ENCODE data around the gene TAAR1.
"Not testable (repeated sequence)": the region's sequence is repeated elsewhere in the genome, so short reads cannot be mapped to it uniquely, and the experiment has no call there.

The TAAR1 gene

GRCh38 chr6:132616677-132617076 lies 42.3 kb downstream of the TAAR1 start:
- no peak for TF ChIP-seq CTCF (IDR thresholded peaks at IDR 0.05; ENCODE audit: low read depth, low read length, missing control alignments)
- DNase-seq (ENCODE audit: extremely low read depth, low read depth) = no peak

GRCh38 chr6:132614554-132614953 lies 44.4 kb downstream of the TAAR1 start:
- no peak for DNase-seq (ENCODE audit: extremely low read depth, low read depth)
- no peak overlapping the region for H3K4me3 ChIP-seq (replicated peaks; ENCODE audit: low read depth, low read length)

More at GRCh38 chr6:132616677-132617076, 42.3 kb downstream of the TAAR1 start:
- H3K4me3 ChIP-seq (replicated peaks; ENCODE audit: low read depth, low read length) = no peak overlapping the region

GRCh38 chr6:132612449-132613108 lies 46.4 kb downstream of the TAAR1 start:
- DNase-seq (ENCODE audit: extremely low read depth, low read depth) = no peak
- TF ChIP-seq CTCF (IDR thresholded peaks at IDR 0.05; ENCODE audit: low read depth, low read length, missing control alignments) = no peak
- no peak overlapping the region for H3K4me3 ChIP-seq (replicated peaks; ENCODE audit: low read depth, low read length)

More at GRCh38 chr6:132614554-132614953, 44.4 kb downstream of the TAAR1 start:
- TF ChIP-seq CTCF (IDR thresholded peaks at IDR 0.05; ENCODE audit: low read depth, low read length, missing control alignments) = no peak

- no peak for TF ChIP-seq CTCF (IDR thresholded peaks at IDR 0.05; ENCODE audit: low read depth, low read length, missing control alignments)
- no peak overlapping the region for H3K4me3 ChIP-seq (replicated peaks; ENCODE audit: low read depth, low read length)
- DNase-seq (ENCODE audit: extremely low read depth, low read depth) = no peak
Observed at GRCh38 chr6:132611616-132612015, 47.4 kb downstream of the TAAR1 start.

GRCh38 chr6:132607544-132608233 lies 51.3 kb downstream of the TAAR1 start:
- H3K4me3 ChIP-seq (replicated peaks; ENCODE audit: low read depth, low read length) = no peak overlapping the region
- TF ChIP-seq CTCF (IDR thresholded peaks at IDR 0.05; ENCODE audit: low read depth, low read length, missing control alignments) = no peak
- DNase-seq (ENCODE audit: extremely low read depth, low read depth) = no peak

GRCh38 chr6:132604635-132605152 lies 54.3 kb downstream of the TAAR1 start:
- TF ChIP-seq CTCF (IDR thresholded peaks at IDR 0.05; ENCODE audit: low read depth, low read length, missing control alignments) = no peak
- no peak for DNase-seq (ENCODE audit: extremely low read depth, low read depth)
- no peak overlapping the region for H3K4me3 ChIP-seq (replicated peaks; ENCODE audit: low read depth, low read length)

- not testable (repeated sequence) for DNase-seq (ENCODE audit: extremely low read depth, low read depth); H3K4me3 ChIP-seq (replicated peaks; ENCODE audit: low read depth, low read length)
Observed at GRCh38 chr6:132600900-132601299, 58.1 kb downstream of the TAAR1 start.
